ENCODE data around the gene SNN. TPM values are rescaled to one million over a fixed set of nuclear protein-coding genes. Genes with fewer than 3 reads are reported as not detected.

The SNN gene
- total and polyA plus RNA-seq, 2 of the 8 experiments (the other 6 are each of a cell fraction or from before 2014, with no cell fraction given): 37.4 to 66.9 TPM

GRCh38 chr16:11691771-11692170, 23.5 kb downstream of the SNN start:
- H3K27ac ChIP-seq (ENCODE audit: low read depth, low read length): no peak overlapping the region; the same call in 1 of the 2 replicates
- H3K23me2 ChIP-seq (ENCODE audit: low read depth, low read length): no peaks in the 10 kb centered on the region
- ChIA-PET POLR2A (ENCODE audit: partially characterized antibody) (interaction anchor here (1.2 to 1.8 kb wide), 3 partner anchors 13 to 51 kb away, joined by 4 to 6 read pairs (median 5); partner anchors contain the start of gene TXNDC11), CTCF (ENCODE audit: partially characterized antibody) (interaction anchor here (0.8 to 1.7 kb wide), 4 partner anchors 14 to 306 kb away, joined by 3 to 5 read pairs (median 4); no protein-coding TSS in a partner anchor)
- H4K5ac ChIP-seq (ENCODE audit: insufficient read length, low read depth, low read length): no peak overlapping the region
- no peaks in the 10 kb centered on the region for H4K20me1 ChIP-seq (replicated peaks in 1 of 2; ENCODE audit: control insufficient read depth in 1 of 2, insufficient read depth in 2 of 2, low read length in 2 of 2)
- H2BK5ac ChIP-seq (ENCODE audit: low read depth, low read length): no peak overlapping the region
- no peak for FAIRE-seq
- H3K56ac ChIP-seq (replicated peaks; ENCODE audit: insufficient read length, low read depth, low read length): no peak overlapping the region
- H2AK5ac ChIP-seq (ENCODE audit: low read depth, low read length): no peak overlapping the region
- DNase-seq (ENCODE audit: low read depth in 1 of 2, low spot score in 2 of 2): no peak
- H3K14ac ChIP-seq (ENCODE audit: insufficient read length): no peak overlapping the region
- H3K4me3 ChIP-seq (ENCODE audit: extremely low read depth in 1 of 4, insufficient read depth in 2 of 4, low read depth in 3 of 4, low read length in 4 of 4): no peak overlapping the region
- no peak overlapping the region for H2AFZ ChIP-seq (ENCODE audit: low read length)
- no peaks in the 10 kb centered on the region for H3K79me2 ChIP-seq (ENCODE audit: control insufficient read depth in 1 of 2, insufficient read depth in 2 of 2, low read length in 2 of 2)
- H2BK12ac ChIP-seq (ENCODE audit: low read depth, low read length): no peak overlapping the region
- peaks cover 5% of the 10 kb centered on the region for H3K79me1 ChIP-seq (ENCODE audit: low read depth, low read length)
- no peak overlapping the region for H4K8ac ChIP-seq (ENCODE audit: extremely low read depth, insufficient read depth, low read length)
- H3K18ac ChIP-seq (ENCODE audit: extremely low read depth, low read length): no peak overlapping the region
- H3K23ac ChIP-seq (ENCODE audit: insufficient read length): no peak overlapping the region
- no peak overlapping the region for H3K9ac ChIP-seq (replicated peaks in 1 of 4; ENCODE audit: extremely low read depth in 1 of 4, low read depth in 3 of 4, low read length in 3 of 4)
- H3K9me3 ChIP-seq (ENCODE audit: insufficient read depth in 2 of 2, low read depth in 1 of 2, low read length in 1 of 2): no peaks in the 10 kb centered on the region
- no peaks in the 10 kb centered on the region for H3K4me1 ChIP-seq (replicated peaks in 1 of 4; ENCODE audit: control insufficient read depth in 3 of 4, insufficient read depth in 4 of 4, low read length in 3 of 4)
- no peak overlapping the region for H4K91ac ChIP-seq (replicated peaks; ENCODE audit: insufficient read length, low read length)
- H3K27me3 ChIP-seq (replicated peaks in 1 of 4; ENCODE audit: control insufficient read depth in 3 of 4, extremely low read depth in 1 of 4, insufficient read depth in 3 of 4, low read length in 3 of 4): no peaks in the 10 kb centered on the region
- H3K4me2 ChIP-seq (ENCODE audit: insufficient read depth in 1 of 2, low read depth in 2 of 2, low read length in 2 of 2): no peak overlapping the region
- H3K36me3 ChIP-seq (ENCODE audit: control insufficient read depth in 2 of 4, insufficient read depth in 4 of 4, low read length in 3 of 4): peaks cover 0 to 21% (median 10%) of the 10 kb centered on the region in 4 experiments; a peak in 6 of 8 replicates
- TF ChIP-seq HDAC6 (IDR thresholded peaks at IDR 0.05; ENCODE audit: low read depth, low read length): no peak
- TF ChIP-seq NANOG (IDR thresholded peaks at IDR 0.05; ENCODE audit: insufficient read depth, low read depth, low read length, poor library complexity, severe bottlenecking): no peak
- no peak for TF ChIP-seq CTBP2 (IDR thresholded peaks at IDR 0.05; ENCODE audit: borderline replicate concordance, insufficient read depth, insufficient read length, low read length)
- no peak for TF ChIP-seq CHD1 (IDR thresholded peaks at IDR 0.05; ENCODE audit: low read depth, low read length)
- TF ChIP-seq RAD21 (IDR thresholded peaks at IDR 0.05 in 1 of 2, conservative IDR thresholded peaks at IDR 0.05 in 1 of 2; ENCODE audit: low read depth in 2 of 2, low read length in 2 of 2): no peak
- no peak for TF ChIP-seq POU5F1 (IDR thresholded peaks at IDR 0.05; ENCODE audit: low read depth, low read length)
- TF ChIP-seq SP1 (IDR thresholded peaks at IDR 0.05; ENCODE audit: low read depth, low read length): no peak
- no peak for TF ChIP-seq TAF1 (IDR thresholded peaks at IDR 0.05; ENCODE audit: low read depth, low read length)
- no peak for TF ChIP-seq NRF1 (IDR thresholded peaks at IDR 0.05; ENCODE audit: low read depth, low read length)
- no peak overlapping the region for H2BK15ac ChIP-seq (ENCODE audit: low read length)
- no peak overlapping the region for H3K4ac ChIP-seq (replicated peaks; ENCODE audit: insufficient read length, low read depth, low read length)
- no peak overlapping the region for H2BK20ac ChIP-seq (ENCODE audit: low read length)
- H2BK120ac ChIP-seq (replicated peaks; ENCODE audit: low read depth, low read length): no peak overlapping the region
- WGBS, 2 experiments (ENCODE audit: extremely low coverage in 1 of 2, insufficient coverage in 1 of 2, insufficient read length in 1 of 2, insufficient replicate concordance in 2 of 2, low coverage in 1 of 2, low lambda C conversion rate in 2 of 2, missing lambda C conversion rate in 1 of 2): 97% methylated on average over 10 of the region's 15 CpGs; no CpG with 5 or more reads in 1 of the 2 experiments
